ENCODE results near the gene SOX5.

DNA sequence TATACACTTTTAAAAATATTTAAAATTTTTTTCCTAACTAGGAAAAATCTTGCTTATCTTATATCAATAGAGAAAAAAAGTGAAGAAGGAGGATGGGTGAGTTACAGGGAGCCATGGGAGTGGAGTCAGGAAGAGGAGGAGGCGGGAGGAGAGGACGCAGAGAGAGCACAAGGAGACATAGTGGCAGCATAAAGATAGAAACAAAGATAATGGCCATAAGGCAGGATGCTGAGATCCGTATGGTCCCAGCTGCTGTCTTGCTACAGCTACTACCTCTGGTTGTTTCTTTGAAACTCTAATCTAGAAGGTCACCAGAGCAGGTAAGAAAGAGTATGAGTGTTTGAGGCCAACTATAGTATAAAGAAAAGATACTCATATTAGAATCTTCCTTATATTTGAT, 2.6 kb upstream of the SOX5 start:
- TF ChIP-seq, protein P1, sequence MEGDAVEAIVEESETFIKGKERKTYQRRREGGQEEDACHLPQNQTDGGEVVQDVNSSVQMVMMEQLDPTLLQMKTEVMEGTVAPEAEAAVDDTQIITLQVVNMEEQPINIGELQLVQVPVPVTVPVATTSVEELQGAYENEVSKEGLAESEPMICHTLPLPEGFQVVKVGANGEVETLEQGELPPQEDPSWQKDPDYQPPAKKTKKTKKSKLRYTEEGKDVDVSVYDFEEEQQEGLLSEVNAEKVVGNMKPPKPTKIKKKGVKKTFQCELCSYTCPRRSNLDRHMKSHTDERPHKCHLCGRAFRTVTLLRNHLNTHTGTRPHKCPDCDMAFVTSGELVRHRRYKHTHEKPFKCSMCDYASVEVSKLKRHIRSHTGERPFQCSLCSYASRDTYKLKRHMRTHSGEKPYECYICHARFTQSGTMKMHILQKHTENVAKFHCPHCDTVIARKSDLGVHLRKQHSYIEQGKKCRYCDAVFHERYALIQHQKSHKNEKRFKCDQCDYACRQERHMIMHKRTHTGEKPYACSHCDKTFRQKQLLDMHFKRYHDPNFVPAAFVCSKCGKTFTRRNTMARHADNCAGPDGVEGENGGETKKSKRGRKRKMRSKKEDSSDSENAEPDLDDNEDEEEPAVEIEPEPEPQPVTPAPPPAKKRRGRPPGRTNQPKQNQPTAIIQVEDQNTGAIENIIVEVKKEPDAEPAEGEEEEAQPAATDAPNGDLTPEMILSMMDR (conservative IDR thresholded peaks at IDR 0.05 in 1 of 2, IDR thresholded peaks at IDR 0.05 in 1 of 2; ENCODE audit: low read depth in 1 of 2, low read length in 2 of 2): no peak
- no peak for TF ChIP-seq EZH2 (IDR thresholded peaks at IDR 0.05; ENCODE audit: low read length, missing control alignments)
